Measurements from ENCODE around the gene ARHGAP12. TPM values are rescaled to one million over a fixed set of nuclear protein-coding genes. Genes with fewer than 3 reads are reported as not detected.
A peak's percentile ranks its signal among the peaks of the same experiment; 100 is the strongest.

Gene ARHGAP12
- total RNA-seq, 1 donor from 2014 or later = 68.9 TPM

DNA sequence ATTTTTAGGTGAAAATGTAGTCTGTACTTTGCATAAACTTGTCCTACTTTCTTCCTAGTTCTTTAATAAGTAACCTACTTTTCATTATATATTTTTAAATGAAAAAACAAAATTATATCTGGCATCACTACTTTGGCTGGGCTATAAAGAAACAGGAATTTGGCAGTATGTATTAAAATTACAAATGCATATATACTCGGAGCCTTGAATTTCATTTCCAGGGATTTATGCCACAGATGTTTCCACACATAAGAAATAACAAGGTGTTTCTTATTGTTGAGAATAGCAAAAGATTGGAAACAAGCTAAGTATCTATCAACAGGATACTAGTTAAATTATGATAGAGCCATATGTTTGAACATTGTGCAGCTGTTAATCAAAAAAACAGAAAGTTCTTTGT, 2.2 kb upstream of the ARHGAP12 start:
- DNase-seq (ENCODE audit: low spot score) = no peak
- H2AFZ ChIP-seq (replicated peaks) = no peak overlapping the region
- no peak overlapping the region for H3K9ac ChIP-seq
- peaks cover 21% of the 10 kb centered on the region for H3K79me2 ChIP-seq (ENCODE audit: low read depth)
- H3K36me3 ChIP-seq = no peaks in the 10 kb centered on the region
- H3F3A ChIP-seq (ENCODE audit: low read depth) = peaks cover 7% of the 10 kb centered on the region
- H3K4me1 ChIP-seq = peaks cover 11% of the 10 kb centered on the region
- Mint-ChIP-seq H3K36me3 (no peaks in the 10 kb centered on the region), H3K4me1 (peaks cover 22% of the 10 kb centered on the region), H3K27ac (no peak overlapping the region), H3K27me3 (ENCODE audit: insufficient read depth, low read depth) (peaks cover 2% of the 10 kb centered on the region), H3K9me3 (no peaks in the 10 kb centered on the region), H3K4me3 (no peak overlapping the region)
- H3K9me3 ChIP-seq (ENCODE audit: low read depth) = no peaks in the 10 kb centered on the region
- H3K4me3 ChIP-seq = no peak overlapping the region
- peaks cover 18% of the 10 kb centered on the region for H4K20me1 ChIP-seq (ENCODE audit: low read depth)
- no peak overlapping the region for H3K4me2 ChIP-seq
- H3K27ac ChIP-seq = no peak overlapping the region
- peaks cover 8% of the 10 kb centered on the region for H3K27me3 ChIP-seq
- TF ChIP-seq EZH2phosphoT487 (IDR thresholded peaks at IDR 0.05) = no peak
- TF ChIP-seq EZH2 (IDR thresholded peaks at IDR 0.05) = no peak
- no peak for TF ChIP-seq CTCF (IDR thresholded peaks at IDR 0.05)

GRCh38 chr10:31930023-31930751, 1.6 kb upstream of the ARHGAP12 start:
- H3K36me3 ChIP-seq = no peaks in the 10 kb centered on the region
- H3K36me3 Mint-ChIP-seq = no peaks in the 10 kb centered on the region

GRCh38 chr10:31929261-31930022, 811 bp upstream of the ARHGAP12 start:
- H3K9ac ChIP-seq = peak overlapping the region; percentile 4
- no peak overlapping the region for H3K27ac ChIP-seq
- Mint-ChIP-seq H3K36me3 (no peaks in the 10 kb centered on the region), H3K27me3 (ENCODE audit: insufficient read depth, low read depth) (no peaks in the 10 kb centered on the region), H3K27ac (no peak overlapping the region), H3K4me1 (peaks cover 23% of the 10 kb centered on the region), H3K9me3 (no peaks in the 10 kb centered on the region), H3K4me3 (peak overlapping the region; percentile 93)
- H3K4me3 ChIP-seq = peak overlapping the region; percentile 74
- H4K20me1 ChIP-seq (ENCODE audit: low read depth) = peaks cover 31% of the 10 kb centered on the region
- H3K9me3 ChIP-seq (ENCODE audit: low read depth) = no peaks in the 10 kb centered on the region
- H3K79me2 ChIP-seq (ENCODE audit: low read depth) = peaks cover 35% of the 10 kb centered on the region
- H3K27me3 ChIP-seq = peaks cover 8% of the 10 kb centered on the region
- H3F3A ChIP-seq (ENCODE audit: low read depth) = peaks cover 7% of the 10 kb centered on the region
- H3K4me2 ChIP-seq = peak overlapping the region; percentile 99
- no peaks in the 10 kb centered on the region for H3K36me3 ChIP-seq
- H3K4me1 ChIP-seq = peaks cover 11% of the 10 kb centered on the region
- TF ChIP-seq EZH2phosphoT487 (IDR thresholded peaks at IDR 0.05) (no peak), EZH2 (IDR thresholded peaks at IDR 0.05) (no peak), CTCF (IDR thresholded peaks at IDR 0.05) (no peak)
- DNase-seq (ENCODE audit: low spot score) = peak; percentile 43
- peak overlapping the region; percentile 31 for H2AFZ ChIP-seq (replicated peaks)

More at GRCh38 chr10:31930023-31930751, 1.6 kb upstream of the ARHGAP12 start:
- Histone ChIP-seq H3K27me3 (peaks cover 8% of the 10 kb centered on the region), H3K9ac (no peak overlapping the region), H4K20me1 (ENCODE audit: low read depth) (peaks cover 25% of the 10 kb centered on the region), H3K79me2 (ENCODE audit: low read depth) (peaks cover 28% of the 10 kb centered on the region), H3K4me3 (peak overlapping the region; percentile 74), H3K4me1 (peaks cover 11% of the 10 kb centered on the region), H3K9me3 (ENCODE audit: low read depth) (no peaks in the 10 kb centered on the region), H3F3A (ENCODE audit: low read depth) (peaks cover 7% of the 10 kb centered on the region), H3K4me2 (peak overlapping the region; percentile 99), H2AFZ (replicated peaks) (no peak overlapping the region), H3K27ac (no peak overlapping the region)
- peaks cover 23% of the 10 kb centered on the region for H3K4me1 Mint-ChIP-seq
- no peak for DNase-seq (ENCODE audit: low spot score)
- H3K9me3 Mint-ChIP-seq = no peaks in the 10 kb centered on the region
- no peak for TF ChIP-seq CTCF (IDR thresholded peaks at IDR 0.05)
- no peak for TF ChIP-seq EZH2phosphoT487 (IDR thresholded peaks at IDR 0.05)
- TF ChIP-seq EZH2 (IDR thresholded peaks at IDR 0.05) = no peak
- peak overlapping the region; percentile 93 for H3K4me3 Mint-ChIP-seq
- no peak overlapping the region for H3K27ac Mint-ChIP-seq
- H3K27me3 Mint-ChIP-seq (ENCODE audit: insufficient read depth, low read depth) = peaks cover 2% of the 10 kb centered on the region

All from neural progenitor cell (in vitro differentiated cells).